ENCODE measurements around the gene PPARA. TPM values are rescaled to one million over a fixed set of nuclear protein-coding genes. Genes with fewer than 3 reads are reported as not detected.
A peak's percentile ranks its signal among the peaks of the same experiment; 100 is the strongest.

PPARA gene
- total and polyA plus RNA-seq, 9 of the 15 experiments (the other 6 are each of a cell fraction or from before 2014, with no cell fraction given) = 0.64 to 5.3 (median 3.5) TPM

DNA sequence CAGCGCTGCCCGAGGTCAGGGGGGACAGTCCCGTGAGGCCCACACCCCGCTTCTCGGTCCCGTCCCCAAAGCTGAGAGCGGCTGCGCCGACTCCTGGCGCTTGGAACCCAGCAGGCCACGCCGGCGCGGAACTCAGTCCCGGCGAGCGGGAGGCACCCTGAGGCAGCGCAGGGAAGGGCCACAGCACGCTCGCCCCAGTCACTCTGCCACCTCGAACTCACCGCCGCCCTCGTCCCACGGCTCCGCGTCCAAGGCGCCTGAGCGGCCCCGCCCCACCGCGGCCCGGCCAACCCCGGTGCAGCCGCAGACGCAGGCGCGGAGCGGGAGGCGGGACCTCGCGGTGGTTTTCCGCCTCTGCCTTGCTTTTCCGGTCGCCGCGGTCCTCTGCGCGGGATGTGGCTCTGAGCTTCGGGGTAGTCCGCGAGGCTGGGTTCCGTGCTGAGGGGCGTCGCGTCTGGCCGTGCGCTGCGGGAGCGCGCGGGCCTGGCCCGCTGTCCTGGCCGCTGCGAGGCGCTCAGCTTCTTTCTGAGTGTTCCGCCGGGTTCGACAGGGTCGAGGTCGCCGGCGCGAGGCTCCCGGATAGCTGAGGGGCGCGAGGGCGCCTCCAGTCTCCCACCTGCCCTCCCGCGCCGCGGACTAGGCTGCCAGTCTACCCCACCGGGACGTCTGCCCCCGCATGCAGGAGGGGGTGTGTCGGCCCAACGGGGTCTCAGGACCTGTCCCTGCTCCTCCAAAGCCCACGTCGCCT lies 99.9 kb downstream of the PPARA start, which contains the start of gene CDPF1:
Gene CDPF1, minus strand, starts transcription at position 259 of the 748 bp plus-strand sequence. CDS start 2,009 bp downstream, outside the sequence.
- BruUV-seq (replicated peaks) = TSS peak; percentile 65
- peak within 1 kb of the TSS; percentile 71 for H3K4me3 ChIP-seq
- peak within 1 kb of the TSS; percentile 87 for H3K27ac ChIP-seq (ENCODE audit: extremely low read depth, low read depth, low read length)
- H3K9me3 ChIP-seq (replicated peaks; ENCODE audit: control insufficient read depth, insufficient read depth, low read depth, low read length) = no peaks in the 10 kb centered on the region
- H3K79me2 ChIP-seq (ENCODE audit: control insufficient read depth, insufficient read depth, low read length) = peaks cover 33% of the 10 kb centered on the region
- H2AFZ ChIP-seq (ENCODE audit: low read depth, low read length) = peak within 1 kb of the TSS; percentile 83
- H3K9ac ChIP-seq (ENCODE audit: insufficient read depth in 1 of 2, low read depth in 2 of 2, low read length in 2 of 2) = peak within 1 kb of the TSS; percentile 86 to 98
- DNase-seq (ENCODE audit: extremely low read depth in 1 of 4, low spot score in 3 of 4) = peak; percentile 88 to 90 (median 89)
- WGBS (ENCODE audit: insufficient coverage, low coverage, missing lambda C conversion rate) = 1% methylated on average over 29 of the region's 89 CpGs
- in situ Hi-C loops (cut with MboI) (no loop called here), intact Hi-C loops (cut with micrococcal nuclease) (no loop called here)
- peak; percentile 93 for FAIRE-seq
- H3K4me2 ChIP-seq (ENCODE audit: insufficient read depth, low read length) = peak within 1 kb of the TSS; percentile 89
- ChIA-PET CTCF (ENCODE audit: low intra/inter-chr PET ratio) (no interaction called here), POLR2A (interaction anchor here (0.9 to 2.3 kb wide), 4 partner anchors 9 to 18 kb away, joined by 3 to 12 read pairs (median 3); partner anchors contain the start of gene TTC38)
- H3K9me1 ChIP-seq (ENCODE audit: control insufficient read depth, insufficient read depth, low read length) = no peaks in the 10 kb centered on the region
- H3K4me1 ChIP-seq (replicated peaks in 1 of 2; ENCODE audit: control insufficient read depth in 2 of 2, insufficient read depth in 2 of 2, low read length in 2 of 2) = peaks cover 12 to 40% of the 10 kb centered on the region in 2 experiments
- no peaks in the 10 kb centered on the region for H4K20me1 ChIP-seq (replicated peaks; ENCODE audit: control insufficient read depth, insufficient read depth, low read length)
- peak; percentile 95 for ATAC-seq
- no peaks in the 10 kb centered on the region for H3K27me3 ChIP-seq (ENCODE audit: control insufficient read depth in 2 of 2, insufficient read depth in 2 of 2, low read length in 2 of 2)
- no peaks in the 10 kb centered on the region for H3K36me3 ChIP-seq (ENCODE audit: control insufficient read depth, insufficient read depth, low read length)
- TF ChIP-seq, protein P1, sequence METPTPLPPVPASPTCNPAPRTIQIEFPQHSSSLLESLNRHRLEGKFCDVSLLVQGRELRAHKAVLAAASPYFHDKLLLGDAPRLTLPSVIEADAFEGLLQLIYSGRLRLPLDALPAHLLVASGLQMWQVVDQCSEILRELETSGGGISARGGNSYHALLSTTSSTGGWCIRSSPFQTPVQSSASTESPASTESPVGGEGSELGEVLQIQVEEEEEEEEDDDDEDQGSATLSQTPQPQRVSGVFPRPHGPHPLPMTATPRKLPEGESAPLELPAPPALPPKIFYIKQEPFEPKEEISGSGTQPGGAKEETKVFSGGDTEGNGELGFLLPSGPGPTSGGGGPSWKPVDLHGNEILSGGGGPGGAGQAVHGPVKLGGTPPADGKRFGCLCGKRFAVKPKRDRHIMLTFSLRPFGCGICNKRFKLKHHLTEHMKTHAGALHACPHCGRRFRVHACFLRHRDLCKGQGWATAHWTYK (CRISPR knock-in tag; IDR thresholded peaks at IDR 0.05) = 0 out of 2 replicates have a peak, but pooled peaks have one; percentile 16
- TF ChIP-seq, protein P2, sequence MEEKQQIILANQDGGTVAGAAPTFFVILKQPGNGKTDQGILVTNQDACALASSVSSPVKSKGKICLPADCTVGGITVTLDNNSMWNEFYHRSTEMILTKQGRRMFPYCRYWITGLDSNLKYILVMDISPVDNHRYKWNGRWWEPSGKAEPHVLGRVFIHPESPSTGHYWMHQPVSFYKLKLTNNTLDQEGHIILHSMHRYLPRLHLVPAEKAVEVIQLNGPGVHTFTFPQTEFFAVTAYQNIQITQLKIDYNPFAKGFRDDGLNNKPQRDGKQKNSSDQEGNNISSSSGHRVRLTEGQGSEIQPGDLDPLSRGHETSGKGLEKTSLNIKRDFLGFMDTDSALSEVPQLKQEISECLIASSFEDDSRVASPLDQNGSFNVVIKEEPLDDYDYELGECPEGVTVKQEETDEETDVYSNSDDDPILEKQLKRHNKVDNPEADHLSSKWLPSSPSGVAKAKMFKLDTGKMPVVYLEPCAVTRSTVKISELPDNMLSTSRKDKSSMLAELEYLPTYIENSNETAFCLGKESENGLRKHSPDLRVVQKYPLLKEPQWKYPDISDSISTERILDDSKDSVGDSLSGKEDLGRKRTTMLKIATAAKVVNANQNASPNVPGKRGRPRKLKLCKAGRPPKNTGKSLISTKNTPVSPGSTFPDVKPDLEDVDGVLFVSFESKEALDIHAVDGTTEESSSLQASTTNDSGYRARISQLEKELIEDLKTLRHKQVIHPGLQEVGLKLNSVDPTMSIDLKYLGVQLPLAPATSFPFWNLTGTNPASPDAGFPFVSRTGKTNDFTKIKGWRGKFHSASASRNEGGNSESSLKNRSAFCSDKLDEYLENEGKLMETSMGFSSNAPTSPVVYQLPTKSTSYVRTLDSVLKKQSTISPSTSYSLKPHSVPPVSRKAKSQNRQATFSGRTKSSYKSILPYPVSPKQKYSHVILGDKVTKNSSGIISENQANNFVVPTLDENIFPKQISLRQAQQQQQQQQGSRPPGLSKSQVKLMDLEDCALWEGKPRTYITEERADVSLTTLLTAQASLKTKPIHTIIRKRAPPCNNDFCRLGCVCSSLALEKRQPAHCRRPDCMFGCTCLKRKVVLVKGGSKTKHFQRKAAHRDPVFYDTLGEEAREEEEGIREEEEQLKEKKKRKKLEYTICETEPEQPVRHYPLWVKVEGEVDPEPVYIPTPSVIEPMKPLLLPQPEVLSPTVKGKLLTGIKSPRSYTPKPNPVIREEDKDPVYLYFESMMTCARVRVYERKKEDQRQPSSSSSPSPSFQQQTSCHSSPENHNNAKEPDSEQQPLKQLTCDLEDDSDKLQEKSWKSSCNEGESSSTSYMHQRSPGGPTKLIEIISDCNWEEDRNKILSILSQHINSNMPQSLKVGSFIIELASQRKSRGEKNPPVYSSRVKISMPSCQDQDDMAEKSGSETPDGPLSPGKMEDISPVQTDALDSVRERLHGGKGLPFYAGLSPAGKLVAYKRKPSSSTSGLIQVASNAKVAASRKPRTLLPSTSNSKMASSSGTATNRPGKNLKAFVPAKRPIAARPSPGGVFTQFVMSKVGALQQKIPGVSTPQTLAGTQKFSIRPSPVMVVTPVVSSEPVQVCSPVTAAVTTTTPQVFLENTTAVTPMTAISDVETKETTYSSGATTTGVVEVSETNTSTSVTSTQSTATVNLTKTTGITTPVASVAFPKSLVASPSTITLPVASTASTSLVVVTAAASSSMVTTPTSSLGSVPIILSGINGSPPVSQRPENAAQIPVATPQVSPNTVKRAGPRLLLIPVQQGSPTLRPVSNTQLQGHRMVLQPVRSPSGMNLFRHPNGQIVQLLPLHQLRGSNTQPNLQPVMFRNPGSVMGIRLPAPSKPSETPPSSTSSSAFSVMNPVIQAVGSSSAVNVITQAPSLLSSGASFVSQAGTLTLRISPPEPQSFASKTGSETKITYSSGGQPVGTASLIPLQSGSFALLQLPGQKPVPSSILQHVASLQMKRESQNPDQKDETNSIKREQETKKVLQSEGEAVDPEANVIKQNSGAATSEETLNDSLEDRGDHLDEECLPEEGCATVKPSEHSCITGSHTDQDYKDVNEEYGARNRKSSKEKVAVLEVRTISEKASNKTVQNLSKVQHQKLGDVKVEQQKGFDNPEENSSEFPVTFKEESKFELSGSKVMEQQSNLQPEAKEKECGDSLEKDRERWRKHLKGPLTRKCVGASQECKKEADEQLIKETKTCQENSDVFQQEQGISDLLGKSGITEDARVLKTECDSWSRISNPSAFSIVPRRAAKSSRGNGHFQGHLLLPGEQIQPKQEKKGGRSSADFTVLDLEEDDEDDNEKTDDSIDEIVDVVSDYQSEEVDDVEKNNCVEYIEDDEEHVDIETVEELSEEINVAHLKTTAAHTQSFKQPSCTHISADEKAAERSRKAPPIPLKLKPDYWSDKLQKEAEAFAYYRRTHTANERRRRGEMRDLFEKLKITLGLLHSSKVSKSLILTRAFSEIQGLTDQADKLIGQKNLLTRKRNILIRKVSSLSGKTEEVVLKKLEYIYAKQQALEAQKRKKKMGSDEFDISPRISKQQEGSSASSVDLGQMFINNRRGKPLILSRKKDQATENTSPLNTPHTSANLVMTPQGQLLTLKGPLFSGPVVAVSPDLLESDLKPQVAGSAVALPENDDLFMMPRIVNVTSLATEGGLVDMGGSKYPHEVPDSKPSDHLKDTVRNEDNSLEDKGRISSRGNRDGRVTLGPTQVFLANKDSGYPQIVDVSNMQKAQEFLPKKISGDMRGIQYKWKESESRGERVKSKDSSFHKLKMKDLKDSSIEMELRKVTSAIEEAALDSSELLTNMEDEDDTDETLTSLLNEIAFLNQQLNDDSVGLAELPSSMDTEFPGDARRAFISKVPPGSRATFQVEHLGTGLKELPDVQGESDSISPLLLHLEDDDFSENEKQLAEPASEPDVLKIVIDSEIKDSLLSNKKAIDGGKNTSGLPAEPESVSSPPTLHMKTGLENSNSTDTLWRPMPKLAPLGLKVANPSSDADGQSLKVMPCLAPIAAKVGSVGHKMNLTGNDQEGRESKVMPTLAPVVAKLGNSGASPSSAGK (IDR thresholded peaks at IDR 0.05) = peak; percentile 85
- peak; percentile 41 for TF ChIP-seq HMGN3 (IDR thresholded peaks at IDR 0.05; ENCODE audit: borderline replicate concordance, extremely low read depth, insufficient read length, low read depth, low read length)
- TF ChIP-seq TBP (optimal IDR thresholded peaks at IDR 0.05; ENCODE audit: low read depth, low read length) = peak; percentile 53
- no peak for TF ChIP-seq MCM3 (IDR thresholded peaks at IDR 0.05)
- peak; percentile 75; the same call in 1 of the 2 replicates for TF ChIP-seq PHF8 (IDR thresholded peaks at IDR 0.05; ENCODE audit: borderline replicate concordance, low read length)
- peak in 1 of 2 experiments; percentile 67; a peak in 3 of 4 replicates for TF ChIP-seq MAZ (CRISPR knock-in tag; conservative IDR thresholded peaks at IDR 0.05 in 1 of 2, IDR thresholded peaks at IDR 0.05 in 1 of 2)
- peak; percentile 79; the same call in 1 of the 2 replicates for TF ChIP-seq MTA3 (IDR thresholded peaks at IDR 0.05; ENCODE audit: borderline replicate concordance)

Measured in K562 (cell line).